Stimulated activated CD4-positive, alpha-beta T cell treated with anti-CD3 and anti-CD28 coated beads, Interleukin-15, amount 100 ng/mL, for 48 hours (primary cell): ENCODE data around the gene C9.
"Not testable (repeated sequence)": the region's sequence is repeated elsewhere in the genome, so short reads cannot be mapped to it uniquely, and the experiment has no call there.

Experiments used
- DNase-seq, 2 donors: peaks; one replicate each; pipeline ENCODE4 v3.0.0-alpha.2; 2020; ENCODE audit warnings: low read depth in 2 of 2

The C9 gene

DNA sequence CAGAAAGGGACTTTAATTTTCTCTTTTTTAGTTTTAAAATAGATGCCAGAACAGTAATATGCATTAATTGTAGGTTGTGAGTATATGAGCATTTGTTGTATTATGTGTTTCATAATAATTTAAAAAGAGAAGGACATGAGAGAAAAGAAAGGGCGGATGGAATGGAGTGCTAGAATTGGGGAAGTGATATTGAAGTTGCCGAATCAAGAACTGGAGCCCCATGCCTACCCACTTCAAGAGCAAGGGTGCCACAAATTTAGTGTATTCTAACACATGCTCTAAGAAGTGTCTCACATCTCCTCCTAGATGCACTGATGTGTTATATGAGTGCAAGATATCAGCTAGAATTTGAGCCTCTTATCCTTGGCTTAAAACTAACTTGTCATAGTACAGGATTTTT, 101.3 kb downstream of the C9 start:
- DNase-seq: no peak

GRCh38 chr5:39260095-39260494, 104.2 kb downstream of the C9 start:
- no peak for DNase-seq

- DNase-seq: no peak
These were observed 106.7 kb downstream of the C9 start for GRCh38 chr5:39257554-39257953.

- no peak for DNase-seq
These were observed 107.6 kb downstream of the C9 start for GRCh38 chr5:39256477-39257235.

DNA sequence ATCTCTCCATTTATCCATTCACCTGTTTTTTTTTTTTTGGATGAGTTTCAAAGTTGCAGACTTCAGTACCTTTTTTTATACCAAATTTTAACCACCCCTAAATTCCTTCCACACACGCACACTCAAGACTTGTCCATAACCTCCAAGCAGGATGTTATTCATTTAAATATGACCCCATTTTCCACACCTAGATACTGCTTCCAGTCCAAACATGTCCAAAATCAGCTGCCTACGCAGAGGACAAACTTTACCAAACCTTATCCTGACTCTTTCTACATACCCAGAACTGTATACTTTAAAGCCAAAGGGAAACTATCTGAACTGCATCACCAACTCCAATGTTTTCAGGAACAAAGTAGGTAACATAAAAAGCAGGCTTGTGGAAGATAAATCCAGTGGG, 108.9 kb downstream of the C9 start:
- DNase-seq: no peak

GRCh38 chr5:39254671-39255070, 109.6 kb downstream of the C9 start:
- DNase-seq: no peak

DNA sequence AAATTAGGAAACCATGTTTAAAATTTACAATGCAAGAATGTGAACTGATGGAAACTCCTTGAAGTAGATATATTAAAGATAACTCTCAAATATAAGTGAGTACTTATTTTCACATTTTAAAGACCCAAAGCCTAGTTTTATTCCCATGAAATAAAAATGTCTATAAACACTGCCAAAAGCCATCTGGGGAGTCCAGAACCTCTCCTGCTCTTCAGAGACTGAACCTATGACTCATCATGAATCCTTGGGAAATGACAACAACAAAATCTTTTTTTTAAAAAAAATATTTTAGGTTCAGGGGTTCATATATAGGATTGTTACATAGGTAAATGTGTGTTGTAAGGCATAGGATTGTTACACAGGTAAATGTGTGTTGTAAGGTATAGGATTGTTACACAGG, 111.1 kb downstream of the C9 start:
- DNase-seq: no peak

DNA sequence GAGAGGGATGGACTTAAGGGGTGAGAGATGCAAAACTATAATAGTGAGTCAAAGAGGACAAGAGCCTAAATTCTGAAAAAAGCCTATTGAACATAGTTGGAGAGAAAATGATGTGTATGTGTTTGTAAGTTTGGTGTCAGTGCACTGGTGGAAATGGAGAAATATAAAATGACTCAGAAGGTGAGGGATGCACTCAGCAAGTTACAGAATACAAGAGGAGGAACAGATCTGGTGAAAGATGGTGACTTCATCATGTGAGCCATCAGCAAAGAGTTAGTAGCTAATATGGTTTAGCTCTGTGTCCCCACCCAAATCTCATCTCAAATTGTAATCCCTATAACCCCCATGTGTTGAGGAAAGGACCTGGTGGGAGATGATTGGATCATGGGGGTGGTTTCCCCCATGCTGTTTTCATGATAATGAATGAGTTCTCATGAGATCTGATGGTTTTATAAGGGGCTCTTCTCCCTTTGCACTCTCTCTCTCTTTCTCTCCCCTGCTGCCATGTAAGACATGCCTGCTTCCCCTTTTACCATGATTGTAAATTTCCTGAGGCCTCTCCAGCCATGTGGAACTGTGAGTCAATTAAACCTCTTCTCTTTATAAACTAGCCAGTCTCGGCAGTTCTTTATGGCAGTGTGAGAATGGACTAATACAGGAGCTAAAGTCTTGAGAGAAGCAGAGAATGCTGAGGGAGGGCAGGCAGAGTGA, 114.6 kb downstream of the C9 start:
- no peak for DNase-seq

DNA sequence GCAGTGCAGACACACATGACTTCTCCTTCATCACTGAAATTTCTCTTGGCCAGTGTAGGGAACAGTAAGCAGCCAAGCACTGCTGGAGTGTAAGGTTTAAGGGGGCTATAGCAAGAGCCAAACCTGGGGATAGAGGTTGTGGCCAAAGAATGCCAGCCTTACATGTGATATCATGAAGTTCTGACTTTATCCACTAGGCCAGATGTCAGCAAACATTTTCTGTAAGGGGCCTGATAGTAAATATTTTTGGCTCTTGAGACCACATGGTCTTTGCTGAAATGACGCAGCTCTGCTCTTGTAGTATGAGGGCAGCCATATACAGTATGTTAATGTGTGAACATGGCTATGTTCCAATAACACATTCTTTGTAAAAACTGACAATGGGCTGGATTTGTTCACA, 115.2 kb downstream of the C9 start:
- no peak for DNase-seq

DNA sequence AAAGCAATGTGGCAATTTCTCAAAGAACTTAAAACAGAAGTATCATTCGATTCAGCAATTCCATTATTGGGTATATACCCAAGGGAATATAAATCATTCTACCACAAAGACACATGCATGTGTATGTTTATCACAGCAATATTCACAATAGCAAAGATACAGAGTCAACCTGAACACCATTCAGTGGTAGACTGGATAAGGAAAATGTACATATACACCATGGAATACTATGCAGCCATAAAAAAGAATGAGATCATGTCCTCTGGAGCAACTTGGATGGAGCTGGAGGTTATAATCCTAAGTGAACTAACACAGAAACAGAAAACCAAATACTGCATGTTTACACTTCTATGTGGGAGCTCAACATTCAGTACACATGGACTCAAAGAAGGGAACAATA, 123.5 kb downstream of the C9 start:
- no peak for DNase-seq

GRCh38 chr5:39238366-39239105, 125.8 kb downstream of the C9 start:
- DNase-seq: no peak

GRCh38 chr5:39236718-39237117, 127.6 kb downstream of the C9 start:
- DNase-seq: no peak

GRCh38 chr5:39235648-39236047, 128.6 kb downstream of the C9 start:
- DNase-seq: no peak

DNA sequence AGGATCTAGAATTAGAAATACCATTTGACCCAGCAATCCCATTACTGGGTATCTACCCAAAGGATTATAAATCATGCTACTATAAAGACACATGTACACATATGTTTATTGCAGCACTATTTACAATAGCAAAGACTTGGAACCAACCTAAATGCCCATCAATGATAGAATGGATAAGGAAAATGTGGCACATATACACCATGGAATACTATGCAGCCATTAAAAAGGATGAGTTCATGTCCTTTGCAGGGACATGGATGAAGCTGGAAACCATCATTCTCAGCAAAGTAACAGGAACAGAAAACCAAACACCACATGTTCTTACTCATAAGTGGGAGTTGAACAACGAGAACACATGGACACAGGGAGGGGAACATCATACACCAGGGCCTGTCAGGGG, 129.8 kb downstream of the C9 start:
- DNase-seq: not testable (repeated sequence)
